ENCODE results near the gene OFD1. TPM values are rescaled to one million over a fixed set of nuclear protein-coding genes. Genes with fewer than 3 reads are reported as not detected.
A peak's percentile ranks its signal among the peaks of the same experiment; 100 is the strongest.

Gene OFD1
- total RNA-seq, 1 donor from 2014 or later: 16.1 TPM

DNA sequence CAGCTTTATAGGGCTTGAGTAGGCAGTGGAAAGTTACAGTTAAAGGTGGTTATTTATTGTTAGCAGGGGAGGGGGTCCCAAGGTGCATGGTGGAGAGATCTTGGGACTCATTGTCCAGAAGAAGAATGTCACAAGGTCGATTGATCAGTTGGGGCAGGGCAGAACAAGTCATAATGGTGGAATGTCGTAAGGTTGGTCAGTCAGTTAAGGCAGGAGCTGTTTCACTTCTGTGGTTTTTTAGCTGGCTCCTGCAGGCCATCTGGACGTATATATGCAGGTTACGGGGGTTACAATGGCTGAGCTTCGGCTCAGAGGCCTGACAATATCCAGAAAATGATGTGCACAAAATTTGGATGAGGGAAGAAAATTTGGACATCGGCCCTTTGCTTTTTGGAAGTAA, 7.1 kb downstream of the OFD1 start:
- H3K27me3 ChIP-seq (ENCODE audit: control insufficient read depth, insufficient read depth, low read length): no peaks in the 10 kb centered on the region
- DNase-seq (ENCODE audit: low read depth): no peak
- H3K36me3 ChIP-seq (ENCODE audit: control insufficient read depth, insufficient read depth, low read length): no peaks in the 10 kb centered on the region
- TF ChIP-seq, protein P1, sequence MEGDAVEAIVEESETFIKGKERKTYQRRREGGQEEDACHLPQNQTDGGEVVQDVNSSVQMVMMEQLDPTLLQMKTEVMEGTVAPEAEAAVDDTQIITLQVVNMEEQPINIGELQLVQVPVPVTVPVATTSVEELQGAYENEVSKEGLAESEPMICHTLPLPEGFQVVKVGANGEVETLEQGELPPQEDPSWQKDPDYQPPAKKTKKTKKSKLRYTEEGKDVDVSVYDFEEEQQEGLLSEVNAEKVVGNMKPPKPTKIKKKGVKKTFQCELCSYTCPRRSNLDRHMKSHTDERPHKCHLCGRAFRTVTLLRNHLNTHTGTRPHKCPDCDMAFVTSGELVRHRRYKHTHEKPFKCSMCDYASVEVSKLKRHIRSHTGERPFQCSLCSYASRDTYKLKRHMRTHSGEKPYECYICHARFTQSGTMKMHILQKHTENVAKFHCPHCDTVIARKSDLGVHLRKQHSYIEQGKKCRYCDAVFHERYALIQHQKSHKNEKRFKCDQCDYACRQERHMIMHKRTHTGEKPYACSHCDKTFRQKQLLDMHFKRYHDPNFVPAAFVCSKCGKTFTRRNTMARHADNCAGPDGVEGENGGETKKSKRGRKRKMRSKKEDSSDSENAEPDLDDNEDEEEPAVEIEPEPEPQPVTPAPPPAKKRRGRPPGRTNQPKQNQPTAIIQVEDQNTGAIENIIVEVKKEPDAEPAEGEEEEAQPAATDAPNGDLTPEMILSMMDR (IDR thresholded peaks at IDR 0.05; ENCODE audit: insufficient read depth, low read length, poor library complexity, severe bottlenecking): no peak
- H3K4me3 ChIP-seq (ENCODE audit: low read depth, low read length): no peak overlapping the region

DNA sequence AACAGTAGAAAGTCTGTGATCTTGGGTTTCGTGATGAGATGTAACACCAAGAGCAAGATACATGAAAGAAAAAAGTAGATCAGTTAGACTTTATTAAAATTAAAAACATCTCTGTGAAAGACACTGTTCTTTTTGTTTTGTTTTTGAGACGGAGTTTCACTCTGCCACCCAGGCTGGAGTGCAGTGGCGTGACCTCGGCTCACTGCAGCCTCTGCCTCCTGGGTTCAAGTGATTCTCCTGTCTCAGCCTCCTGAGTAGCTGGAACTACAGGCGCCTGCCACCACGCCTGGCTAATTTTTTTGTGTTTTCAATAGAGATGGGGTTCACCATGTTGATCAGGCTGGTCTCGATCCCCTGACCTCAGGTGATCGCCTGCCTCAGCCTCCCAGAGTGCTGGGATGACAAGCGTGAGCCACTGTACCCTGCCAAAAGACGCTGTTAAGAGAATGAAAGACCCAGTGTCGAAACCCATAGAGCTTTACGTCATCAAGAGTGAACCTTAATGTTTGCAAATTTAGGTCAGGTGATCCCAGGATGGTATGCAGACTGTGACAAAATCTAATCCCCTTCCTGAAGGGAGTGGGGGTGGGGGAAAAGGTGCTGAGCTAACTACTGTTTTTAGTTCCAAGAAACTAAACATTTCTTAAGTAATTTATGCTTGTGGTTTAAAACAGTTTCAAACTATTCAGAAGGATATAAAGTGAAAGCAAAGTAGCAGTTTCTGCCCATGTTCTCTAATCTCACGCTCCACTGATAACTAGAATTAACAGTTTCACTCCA, 8.0 kb downstream of the OFD1 start:
- no peak overlapping the region for H3K4me3 ChIP-seq (ENCODE audit: low read depth, low read length)
- H3K36me3 ChIP-seq (ENCODE audit: control insufficient read depth, insufficient read depth, low read length): no peaks in the 10 kb centered on the region
- no peaks in the 10 kb centered on the region for H3K27me3 ChIP-seq (ENCODE audit: control insufficient read depth, insufficient read depth, low read length)
- DNase-seq (ENCODE audit: low read depth): no peak
- TF ChIP-seq, protein P1 (IDR thresholded peaks at IDR 0.05; ENCODE audit: insufficient read depth, low read length, poor library complexity, severe bottlenecking): no peak

DNA sequence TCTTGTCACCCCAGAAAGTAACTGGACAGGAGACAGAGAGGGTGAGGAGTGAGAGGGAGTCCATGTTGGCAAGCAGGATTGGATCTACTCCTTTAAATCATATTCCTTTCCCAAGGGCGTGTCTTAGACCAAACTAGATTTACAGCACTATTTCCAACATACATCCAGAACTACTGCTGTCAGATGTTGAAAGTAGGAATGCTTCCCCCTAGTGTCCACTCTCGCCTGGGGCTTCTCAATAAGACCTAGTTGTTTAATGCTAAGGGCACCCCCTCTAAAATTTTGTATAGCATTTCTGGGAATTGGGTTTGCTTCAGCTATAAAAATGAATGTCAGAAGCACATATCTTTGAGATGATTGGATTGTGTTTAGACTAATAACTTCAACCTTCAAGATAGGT, 13.3 kb downstream of the OFD1 start:
- DNase-seq (ENCODE audit: low read depth): peak; percentile 21
- TF ChIP-seq, protein P1 (IDR thresholded peaks at IDR 0.05; ENCODE audit: insufficient read depth, low read length, poor library complexity, severe bottlenecking): peak; percentile 60

DNA sequence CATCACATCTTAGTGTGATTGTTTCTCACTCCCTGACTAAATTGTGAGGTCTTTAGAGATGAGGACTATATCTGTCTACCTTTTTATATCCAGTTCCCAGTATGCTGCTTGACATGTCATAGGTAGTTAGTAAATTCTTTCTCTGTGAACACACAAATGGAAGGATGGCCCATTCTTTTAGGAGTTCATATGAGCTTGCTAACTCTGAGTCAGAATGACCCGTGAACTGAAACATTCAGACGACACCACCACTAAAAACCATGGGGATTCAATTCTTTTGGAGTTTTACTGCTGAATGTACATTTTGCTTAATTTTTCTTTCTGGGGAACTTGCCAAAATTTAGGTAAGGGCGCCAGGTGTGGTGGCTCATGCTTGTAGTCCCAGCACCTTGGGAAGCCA, 13.9 kb downstream of the OFD1 start:
- no peaks in the 10 kb centered on the region for H3K27me3 ChIP-seq (ENCODE audit: control insufficient read depth, insufficient read depth, low read length)
- peaks cover 1% of the 10 kb centered on the region for H3K36me3 ChIP-seq (ENCODE audit: control insufficient read depth, insufficient read depth, low read length)
- no peak for DNase-seq (ENCODE audit: low read depth)
- H3K4me3 ChIP-seq (ENCODE audit: low read depth, low read length): no peak overlapping the region
- TF ChIP-seq, protein P1 (IDR thresholded peaks at IDR 0.05; ENCODE audit: insufficient read depth, low read length, poor library complexity, severe bottlenecking): no peak

More for the DNA sequence above, 13.3 kb downstream of the OFD1 start:
- Histone ChIP-seq H3K27me3 (ENCODE audit: control insufficient read depth, insufficient read depth, low read length) (no peaks in the 10 kb centered on the region), H3K36me3 (ENCODE audit: control insufficient read depth, insufficient read depth, low read length) (peaks cover 1% of the 10 kb centered on the region), H3K4me3 (ENCODE audit: low read depth, low read length) (no peak overlapping the region)

DNA sequence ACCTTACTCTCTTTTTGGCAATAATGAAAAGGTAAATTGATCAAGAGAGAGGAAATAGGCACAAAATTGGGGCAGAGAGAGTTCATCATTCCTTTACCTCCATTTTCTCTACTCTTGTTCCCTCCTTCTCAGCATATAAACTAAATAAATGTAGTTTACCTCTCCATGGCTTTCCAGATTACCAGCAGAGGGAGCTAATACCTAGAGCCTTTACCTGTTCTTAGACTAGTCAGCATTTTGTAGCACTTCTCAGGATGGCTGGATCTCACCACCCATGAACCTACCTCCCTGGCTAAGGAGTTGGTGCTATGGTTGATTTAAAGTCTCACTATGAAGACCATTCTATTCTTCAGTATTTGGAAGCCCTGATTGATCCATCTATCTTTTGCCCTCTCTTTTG, 15.7 kb downstream of the OFD1 start:
- H3K36me3 ChIP-seq (ENCODE audit: control insufficient read depth, insufficient read depth, low read length): peaks cover 1% of the 10 kb centered on the region
- TF ChIP-seq, protein P1 (IDR thresholded peaks at IDR 0.05; ENCODE audit: insufficient read depth, low read length, poor library complexity, severe bottlenecking): peak; percentile 77
- no peak for DNase-seq (ENCODE audit: low read depth)

DNA sequence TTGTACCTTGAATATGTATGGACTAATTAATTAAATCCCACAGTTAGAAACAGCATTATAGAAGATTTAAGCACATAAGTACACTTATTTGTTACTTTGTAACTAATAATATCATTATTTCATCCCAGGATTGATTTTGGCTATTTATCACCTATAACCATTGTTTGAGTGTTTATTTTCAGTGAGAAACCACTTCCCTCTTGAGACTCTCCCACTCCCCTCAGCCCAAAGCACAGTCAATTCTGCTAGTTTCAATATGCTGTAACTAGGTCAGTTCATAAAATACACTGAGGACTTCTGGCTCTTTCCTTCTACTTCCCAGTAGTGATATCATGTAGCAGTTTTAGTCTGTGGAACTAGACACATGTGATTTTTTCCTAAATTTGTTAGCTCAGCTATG, 16.3 kb downstream of the OFD1 start:
- DNase-seq (ENCODE audit: low read depth): no peak
- Histone ChIP-seq H3K4me3 (ENCODE audit: low read depth, low read length) (no peak overlapping the region), H3K36me3 (ENCODE audit: control insufficient read depth, insufficient read depth, low read length) (peaks cover 1% of the 10 kb centered on the region), H3K27me3 (ENCODE audit: control insufficient read depth, insufficient read depth, low read length) (no peaks in the 10 kb centered on the region)
- TF ChIP-seq, protein P1 (IDR thresholded peaks at IDR 0.05; ENCODE audit: insufficient read depth, low read length, poor library complexity, severe bottlenecking): no peak

More for the DNA sequence above, 15.7 kb downstream of the OFD1 start:
- Histone ChIP-seq H3K4me3 (ENCODE audit: low read depth, low read length) (no peak overlapping the region), H3K27me3 (ENCODE audit: control insufficient read depth, insufficient read depth, low read length) (no peaks in the 10 kb centered on the region)
